HepG2 (cell line): ENCODE measurements around the gene TRIM8. TPM values are rescaled to one million over a fixed set of nuclear protein-coding genes. Genes with fewer than 3 reads are reported as not detected.

ENCODE experiments used
- ARID2 ChIP-seq: sonication (generic); formaldehyde crosslinking; IDR thresholded peaks from 2 replicates; pipeline ENCODE4 v1.8.1; 2022; ENCODE audit warnings: mild to moderate bottlenecking, missing genetic modification reagents, borderline replicate concordance
- ARID5B ChIP-seq: IDR thresholded peaks from 2 replicates; pipeline ENCODE4 v1.4.0; 2020; ENCODE audit warnings: mild to moderate bottlenecking, missing genetic modification reagents
- FIP1L1 ChIP-seq: fragments of 200-400 bp; formaldehyde crosslinking; IDR thresholded peaks from 2 replicates; pipeline ENCODE4 v1.6.1; 2018; ENCODE audit warnings: low read depth, mild to moderate bottlenecking, low read length, moderate library complexity, borderline replicate concordance; ENCODE audit not compliant: insufficient read depth
- FOXJ3 ChIP-seq: sonication (generic); formaldehyde crosslinking; IDR thresholded peaks from 2 replicates; pipeline ENCODE4 v1.4.0; 2020; ENCODE audit warnings: missing genetic modification reagents, mild to moderate bottlenecking, borderline replicate concordance
- GTF2F1 ChIP-seq: fragments of 150-350 bp; IDR thresholded peaks from 2 replicates; pipeline ENCODE4 v1.6.1; 2014; ENCODE audit warnings: low read length
- GTF3A ChIP-seq: sonication (generic); formaldehyde crosslinking; conservative IDR thresholded peaks from 2 replicates; pipeline ENCODE4 v1.4.0; 2020; ENCODE audit warnings: mild to moderate bottlenecking, missing genetic modification reagents
- HES4 ChIP-seq: sonication (generic); formaldehyde crosslinking; IDR thresholded peaks from 2 replicates; pipeline ENCODE4 v1.9.0; 2021; ENCODE audit warnings: mild to moderate bottlenecking, missing genetic modification reagents, borderline replicate concordance
- IRX3 ChIP-seq: sonication (generic); formaldehyde crosslinking; IDR thresholded peaks from 2 replicates; pipeline ENCODE4 v1.8.1; 2023; ENCODE audit warnings: mild to moderate bottlenecking, low read depth, missing genetic modification reagents, borderline replicate concordance
- PLSCR1 ChIP-seq: sonication (generic); formaldehyde crosslinking; IDR thresholded peaks from 2 replicates; pipeline ENCODE4 v1.5.0; 2020; ENCODE audit warnings: missing genetic modification reagents, mild to moderate bottlenecking, borderline replicate concordance
- POLR2AphosphoS2 ChIP-seq: IDR thresholded peaks from 2 replicates; pipeline ENCODE4 v1.6.1; 2011; ENCODE audit warnings: low read depth, low read length, improper control_type of control experiment
- SNAI1 ChIP-seq: sonication (generic); formaldehyde crosslinking; IDR thresholded peaks from 2 replicates; pipeline ENCODE4 v1.5.0; 2020; ENCODE audit warnings: mild to moderate bottlenecking, missing genetic modification reagents, borderline replicate concordance
- SOX13 ChIP-seq, 3 experiments: fragments of 450-650 bp in 1 of 3; sonication (generic) in 1 of 3; formaldehyde crosslinking in 1 of 3; IDR thresholded peaks in 2 of 3; conservative IDR thresholded peaks in 1 of 3; 2 replicates each; pipeline versions ENCODE4 v1.5.0 to v1.6.1; 2016 to 2020; ENCODE audit warnings: antibody characterized with exemption in 1 of 3, mild to moderate bottlenecking in 1 of 3, missing compliant biosample characterization in 1 of 3, missing genetic modification reagents in 1 of 3, moderate library complexity in 1 of 3
- TOPORS ChIP-seq: sonication (generic); formaldehyde crosslinking; IDR thresholded peaks from 2 replicates; pipeline ENCODE4 v1.8.0; 2023; ENCODE audit warnings: mild to moderate bottlenecking, missing genetic modification reagents
- ZNF275 ChIP-seq: sonication (generic); formaldehyde crosslinking; IDR thresholded peaks from 2 replicates; pipeline ENCODE4 v1.8.0; 2022; ENCODE audit warnings: missing genetic modification reagents, mild to moderate bottlenecking, inconsistent platforms, borderline replicate concordance
- ZNF768 ChIP-seq: sonication (generic); formaldehyde crosslinking; IDR thresholded peaks from 2 replicates; pipeline ENCODE4 v1.4.0; 2020; ENCODE audit warnings: missing genetic modification reagents
- ZNF775 ChIP-seq: sonication (generic); formaldehyde crosslinking; IDR thresholded peaks from 2 replicates; pipeline ENCODE4 v1.4.0; 2020; ENCODE audit warnings: missing genetic modification reagents, mild to moderate bottlenecking, moderate library complexity, borderline replicate concordance
- ZNF782 ChIP-seq: sonication (generic); formaldehyde crosslinking; IDR thresholded peaks from 2 replicates; pipeline ENCODE4 v1.4.0; 2020; ENCODE audit warnings: missing genetic modification reagents, mild to moderate bottlenecking, borderline replicate concordance
- ZSCAN20 ChIP-seq: sonication (generic); formaldehyde crosslinking; IDR thresholded peaks from 2 replicates; pipeline ENCODE4 v1.4.0; 2020; ENCODE audit warnings: missing genetic modification reagents, mild to moderate bottlenecking, borderline replicate concordance
- polyA plus RNA-seq, 8 experiments: library from polyadenylated mRNA; depleted of rRNA in 3 of 8; stranded (reverse) in 7 of 8; unstranded in 1 of 8; fragments of >200 nt; fragmentation: Illumina TruSeq in 4 of 8; extraction: Trizol in 4 of 8; gene quantifications; 2 replicates each; pipeline versions ENCODE4 v1.2.1 to v1.2.3, GENCODE V29; 2011 to 2016; ENCODE audit warnings: low read depth in 4 of 8, missing spikeins in 1 of 8, mixed read lengths in 1 of 8; ENCODE audit not compliant: insufficient read depth in 1 of 8
- total RNA-seq, 5 experiments: library from RNA; depleted of rRNA; stranded (reverse); fragments of >200 nt; fragmentation: Illumina TruSeq; extraction: Trizol; gene quantifications; 2 replicates each; pipeline ENCODE4 v1.2.3, GENCODE V29; 2016; ENCODE audit warnings: low read depth in 1 of 5
- TF ChIP-seq, protein P1 (sequence below): sonication (generic); formaldehyde crosslinking; IDR thresholded peaks from 2 replicates; pipeline ENCODE4 v1.4.0; 2020; ENCODE audit warnings: mild to moderate bottlenecking, missing genetic modification reagents

TRIM8 gene
- total and polyA plus RNA-seq, 2 of the 13 experiments (the other 11 are each of a cell fraction or from before 2014, with no cell fraction given), result 38.9 to 66.5 TPM

DNA sequence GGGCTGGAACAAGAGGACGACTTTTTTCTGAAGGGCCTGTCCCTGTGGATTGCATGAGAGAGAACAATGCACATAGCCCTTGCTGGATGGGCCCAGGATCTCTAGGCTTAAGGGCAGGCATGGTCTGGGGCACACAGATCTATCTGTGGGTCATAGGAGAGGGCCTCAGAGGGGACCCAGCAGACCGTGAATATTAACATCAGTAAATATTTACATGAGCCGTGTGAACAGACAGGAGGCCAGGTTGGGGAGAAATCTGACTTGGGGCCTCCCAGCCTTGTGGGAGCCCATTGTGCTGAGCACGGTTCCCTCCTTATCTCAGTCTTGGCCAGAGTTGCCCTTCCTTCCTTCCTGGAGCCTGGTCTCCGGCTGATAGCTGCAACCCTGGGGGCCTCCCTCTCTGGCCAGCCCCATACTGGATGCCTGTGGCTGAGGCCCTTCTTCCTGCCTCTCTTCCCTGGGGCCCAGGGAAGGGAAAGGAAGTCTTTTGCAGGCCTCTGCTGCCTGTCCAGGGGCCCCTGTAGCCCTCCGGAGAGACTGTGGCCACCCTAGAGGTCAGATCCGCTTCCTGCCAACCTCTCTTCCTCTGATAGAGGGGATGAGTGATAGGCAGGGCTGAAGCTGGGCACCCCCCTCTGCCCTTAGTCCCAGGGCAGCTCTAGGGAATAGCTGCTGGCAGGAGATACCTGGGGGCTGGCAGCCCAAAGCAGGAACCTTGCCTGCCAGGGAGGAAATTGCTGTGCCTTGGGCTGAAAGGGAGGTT is 44.5 kb upstream of the TRIM8 start (continued):
- TF ChIP-seq FOXJ3 (peak; percentile 92; the same call in 1 of the 2 replicates), ARID5B (CRISPR knock-in tag) (peak; percentile 92), FIP1L1 (no peak), GTF2F1 (no peak), GTF3A (CRISPR knock-in tag) (no peak), ZNF782 (CRISPR knock-in tag) (no peak; the same call in 1 of the 2 replicates), PLSCR1 (CRISPR knock-in tag) (no peak), ZNF768 (peak; percentile 32; the same call in 1 of the 2 replicates), ARID2 (CRISPR knock-in tag) (0 out of 2 replicates have a peak, but pooled peaks have one; percentile 51), SOX13 (IDR thresholded peaks at IDR 0.05) (peak; percentile 77; the same call in 1 of the 2 replicates), SOX13 (CRISPR knock-in tag; conservative IDR thresholded peaks at IDR 0.05 in 1 of 2, IDR thresholded peaks at IDR 0.05 in 1 of 2) (peak in 1 of 2 experiments; percentile 93; a peak in 2 of 4 replicates), ZNF775 (CRISPR knock-in tag) (no peak), SNAI1 (no peak), ZNF275 (CRISPR knock-in tag) (peak; percentile 56; the same call in 1 of the 2 replicates), HES4 (CRISPR knock-in tag) (no peak), ZSCAN20 (CRISPR knock-in tag) (0 out of 2 replicates have a peak, but pooled peaks have one; percentile 57), TOPORS (CRISPR knock-in tag) (no peak), POLR2AphosphoS2 (no peak), IRX3 (peak; percentile 70; the same call in 1 of the 2 replicates)
- TF ChIP-seq, protein P1, sequence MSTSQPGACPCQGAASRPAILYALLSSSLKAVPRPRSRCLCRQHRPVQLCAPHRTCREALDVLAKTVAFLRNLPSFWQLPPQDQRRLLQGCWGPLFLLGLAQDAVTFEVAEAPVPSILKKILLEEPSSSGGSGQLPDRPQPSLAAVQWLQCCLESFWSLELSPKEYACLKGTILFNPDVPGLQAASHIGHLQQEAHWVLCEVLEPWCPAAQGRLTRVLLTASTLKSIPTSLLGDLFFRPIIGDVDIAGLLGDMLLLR, result 0 out of 2 replicates have a peak, but pooled peaks have one; percentile 21
